ENCODE measurements around the gene NACAD. TPM values are rescaled to one million over a fixed set of nuclear protein-coding genes. Genes with fewer than 3 reads are reported as not detected.

Gene NACAD
- total RNA-seq, 4 donors from 2014 or later = 1.5 to 13.6 (median 5.0) TPM; not detected in 1

GRCh38 chr7:45086331-45087065 is 2.3 kb downstream of the NACAD start:
- Histone ChIP-seq H3K27me3 (no peaks in the 10 kb centered on the region), H3K27ac (no peak overlapping the region), H3K36me3 (no peaks in the 10 kb centered on the region), H3K4me3 (no peak overlapping the region), H3K4me1 (peaks cover 0 to 11% (median 3%) of the 10 kb centered on the region in 4 donors), H3K9me3 (no peaks in the 10 kb centered on the region)
- no peak for DNase-seq
- TF ChIP-seq CTCF (IDR thresholded peaks at IDR 0.05) (no peak), POLR2A (IDR thresholded peaks at IDR 0.05) (no peak)

GRCh38 chr7:45085619-45086200 is 3.1 kb downstream of the NACAD start:
- Histone ChIP-seq H3K4me1 (peaks cover 0 to 11% (median 3%) of the 10 kb centered on the region in 4 donors), H3K4me3 (no peak overlapping the region), H3K27me3 (no peaks in the 10 kb centered on the region), H3K9me3 (no peaks in the 10 kb centered on the region), H3K36me3 (no peaks in the 10 kb centered on the region), H3K27ac (no peak overlapping the region)
- TF ChIP-seq CTCF (IDR thresholded peaks at IDR 0.05) (no peak), POLR2A (IDR thresholded peaks at IDR 0.05) (no peak)
- no peak for DNase-seq

DNA sequence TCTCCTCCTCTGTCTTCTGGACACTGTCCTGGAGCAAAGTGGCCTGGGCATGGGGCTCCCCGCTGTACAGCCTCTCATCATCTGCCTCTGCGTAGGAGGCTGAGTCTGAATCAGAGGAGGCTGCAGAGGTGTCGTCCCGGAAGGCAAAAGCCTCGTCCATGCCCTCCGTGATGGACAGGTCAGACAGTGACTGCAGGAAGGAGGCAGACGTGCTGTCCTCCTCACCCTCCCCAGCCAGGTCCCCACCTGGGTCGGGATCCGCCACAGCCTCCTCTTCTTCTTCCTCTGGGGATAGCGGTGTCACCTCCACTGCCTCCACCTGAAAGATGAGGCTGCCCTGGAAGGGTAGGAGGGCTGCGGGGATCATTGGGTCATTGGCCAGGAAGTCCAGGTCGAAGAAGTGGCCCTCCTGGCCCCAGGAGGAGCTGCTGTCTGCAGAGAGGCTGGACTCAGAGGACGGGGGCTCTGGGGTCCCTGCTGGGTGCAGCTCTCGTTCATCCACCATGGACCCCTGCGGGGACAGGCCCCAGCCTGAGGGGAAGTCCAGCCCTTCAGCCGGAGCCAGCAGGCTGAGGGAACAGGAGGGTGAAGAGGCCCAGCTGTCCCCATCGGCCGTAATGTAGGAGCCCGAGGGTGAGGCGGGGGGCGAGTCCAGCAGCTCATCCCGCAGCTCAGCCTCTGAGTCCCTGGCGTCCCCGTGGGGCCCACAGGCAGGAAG is 3.7 kb downstream of the NACAD start:
- no peak for DNase-seq
- Histone ChIP-seq H3K4me1 (peaks cover 0 to 11% (median 3%) of the 10 kb centered on the region in 4 donors), H3K4me3 (no peak overlapping the region), H3K36me3 (no peaks in the 10 kb centered on the region), H3K9me3 (no peaks in the 10 kb centered on the region), H3K27ac (no peak overlapping the region), H3K27me3 (no peaks in the 10 kb centered on the region)
- no peak for TF ChIP-seq POLR2A (IDR thresholded peaks at IDR 0.05)

DNA sequence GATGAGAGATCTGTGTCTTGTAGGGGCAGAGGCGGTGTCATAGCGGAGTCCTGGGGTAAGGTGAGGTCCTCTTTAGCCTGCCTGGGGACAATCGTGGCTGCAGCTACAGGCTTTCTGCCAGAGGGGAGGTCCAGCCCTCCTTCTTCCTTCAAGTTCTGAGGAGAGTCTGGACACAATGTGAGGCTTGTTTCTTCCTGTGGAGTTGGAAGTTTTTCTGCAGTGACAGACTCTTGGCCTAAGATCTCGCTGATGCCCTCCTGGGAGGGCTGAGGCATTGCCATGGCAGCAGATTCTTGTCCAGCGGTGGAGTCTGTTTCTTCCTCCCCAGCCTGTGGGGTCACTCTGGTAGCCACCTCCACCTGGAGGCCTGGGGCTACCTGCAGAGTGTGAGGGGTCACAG is 4.4 kb downstream of the NACAD start:
- Histone ChIP-seq H3K27ac (no peak overlapping the region), H3K36me3 (no peaks in the 10 kb centered on the region), H3K9me3 (no peaks in the 10 kb centered on the region), H3K4me1 (peaks cover 0 to 11% (median 3%) of the 10 kb centered on the region in 4 donors), H3K27me3 (no peaks in the 10 kb centered on the region), H3K4me3 (no peak overlapping the region)
- DNase-seq = no peak
- TF ChIP-seq CTCF (IDR thresholded peaks at IDR 0.05) (no peak), POLR2A (IDR thresholded peaks at IDR 0.05) (no peak)

GRCh38 chr7:45082831-45083331 is 5.9 kb downstream of the NACAD start:
- TF ChIP-seq CTCF (IDR thresholded peaks at IDR 0.05) (no peak), POLR2A (IDR thresholded peaks at IDR 0.05) (no peak)
- H3K9me3 ChIP-seq = no peaks in the 10 kb centered on the region
- no peaks in the 10 kb centered on the region for H3K36me3 ChIP-seq
- no peak overlapping the region for H3K4me3 ChIP-seq
- no peaks in the 10 kb centered on the region for H3K27me3 ChIP-seq
- no peak overlapping the region for H3K27ac ChIP-seq
- DNase-seq = no peak
- no peaks in the 10 kb centered on the region for H3K4me1 ChIP-seq

Data from Peyer's patch (tissue), 4 donors.